ENCODE measurements around the gene ANKH. TPM values are rescaled to one million over a fixed set of nuclear protein-coding genes. Genes with fewer than 3 reads are reported as not detected.

Gene ANKH
- total RNA-seq, 4 donors from 2014 or later, result 18.1 to 44.5 (median 30.5) TPM

- no peak for TF ChIP-seq CTCF (IDR thresholded peaks at IDR 0.05; ENCODE audit: low read depth)
Observed at GRCh38 chr5:14743601-14744295, 127.8 kb downstream of the ANKH start.

- TF ChIP-seq CTCF (IDR thresholded peaks at IDR 0.05; ENCODE audit: low read depth), result no peak
Observed at GRCh38 chr5:14742498-14742897, 129.1 kb downstream of the ANKH start.

- TF ChIP-seq CTCF (IDR thresholded peaks at IDR 0.05; ENCODE audit: low read depth), result no peak
Observed at GRCh38 chr5:14741801-14742440, 129.7 kb downstream of the ANKH start.

DNA sequence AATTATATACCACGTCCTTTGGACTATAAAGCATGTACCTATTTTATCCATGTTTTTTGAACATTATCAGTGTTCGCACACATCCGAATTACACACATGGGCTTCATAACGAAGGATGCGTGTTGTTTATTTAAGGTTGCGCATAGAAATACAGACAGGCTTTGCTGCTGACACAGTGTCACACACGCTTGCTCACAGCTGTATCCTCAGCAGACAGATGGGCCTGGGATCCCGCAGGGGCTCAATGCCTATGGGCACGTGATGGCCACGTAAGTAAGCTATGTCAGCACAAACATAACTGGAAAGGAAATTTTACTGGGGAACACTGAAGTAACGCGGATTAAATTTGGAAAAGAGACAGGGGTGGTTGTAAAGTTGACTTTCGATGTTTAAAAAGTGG lies 130.4 kb downstream of the ANKH start:
- no peak for TF ChIP-seq CTCF (IDR thresholded peaks at IDR 0.05; ENCODE audit: low read depth)

GRCh38 chr5:14739981-14740380 lies 131.6 kb downstream of the ANKH start:
- TF ChIP-seq CTCF (IDR thresholded peaks at IDR 0.05; ENCODE audit: low read depth), result no peak

GRCh38 chr5:14739538-14739937 lies 132.0 kb downstream of the ANKH start:
- no peak for TF ChIP-seq CTCF (IDR thresholded peaks at IDR 0.05; ENCODE audit: low read depth)

DNA sequence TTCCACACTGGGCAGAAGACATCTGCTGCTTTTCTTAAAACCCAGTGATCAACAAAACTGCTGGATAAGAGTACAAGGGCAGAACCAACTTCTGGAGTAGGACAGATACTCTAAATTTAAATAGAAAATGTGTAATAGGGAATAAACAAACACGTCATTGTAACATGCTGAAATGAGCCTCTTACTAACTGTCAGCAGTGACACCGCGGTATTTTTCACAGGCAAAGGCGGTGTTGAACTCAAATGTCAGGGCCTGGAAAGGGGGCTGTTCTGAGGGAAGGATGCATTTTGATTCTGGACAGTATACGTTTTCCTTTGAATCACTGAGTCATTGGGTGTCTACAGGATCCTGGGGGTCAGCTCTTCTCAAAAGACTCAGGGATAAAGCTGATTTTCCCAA lies 133.5 kb downstream of the ANKH start:
- TF ChIP-seq CTCF (IDR thresholded peaks at IDR 0.05; ENCODE audit: low read depth), result no peak
